Loucy (cell line): ENCODE results near the gene ZNF664.

Source experiments
- H2AFZ ChIP-seq: fragments of 200-600 bp; sonication (generic); 2 replicates; pipeline ENCODE4 v1.6.0; 2016; ENCODE audit warnings: antibody characterized with exemption, mild to moderate bottlenecking, low read length, moderate library complexity
- H3F3A ChIP-seq: fragments of 200-600 bp; 2 replicates; pipeline ENCODE4 v1.6.0; 2016; ENCODE audit warnings: antibody characterized with exemption, low read depth, mild to moderate bottlenecking
- H3K27me3 ChIP-seq: fragments of 200-600 bp; sonication (generic); 2 replicates; pipeline ENCODE4 v1.6.1; 2014; ENCODE audit warnings: low read length, mild to moderate bottlenecking; ENCODE audit not compliant: insufficient read depth, poor library complexity, severe bottlenecking
- H3K36me3 ChIP-seq: fragments of 200-600 bp; sonication (generic); 2 replicates; pipeline ENCODE4 v1.6.1; 2016; ENCODE audit warnings: low read length; ENCODE audit not compliant: insufficient read depth
- H3K4me1 ChIP-seq: fragments of 200-600 bp; sonication (generic); 2 replicates; pipeline ENCODE4 v1.5.1; 2014; ENCODE audit warnings: low read length, mild to moderate bottlenecking; ENCODE audit not compliant: insufficient read depth, poor library complexity, severe bottlenecking
- H3K4me2 ChIP-seq: fragments of 200-600 bp; sonication (generic); 2 replicates; pipeline ENCODE4 v1.6.0; 2014; ENCODE audit warnings: antibody characterized with exemption, low read length, low read depth, mild to moderate bottlenecking; ENCODE audit not compliant: poor library complexity, severe bottlenecking
- H3K4me3 ChIP-seq: fragments of 200-600 bp; sonication (generic); 2 replicates; pipeline ENCODE4 v1.5.1; 2014; ENCODE audit warnings: low read length, mild to moderate bottlenecking, mixed read lengths; ENCODE audit not compliant: poor library complexity, severe bottlenecking
- H3K79me2 ChIP-seq: fragments of 200-600 bp; sonication (generic); 2 replicates; pipeline ENCODE4 v1.6.1; 2014; ENCODE audit warnings: low read length; ENCODE audit not compliant: insufficient read depth
- H3K9ac ChIP-seq: fragments of 200-600 bp; sonication (generic); 2 replicates; pipeline ENCODE4 v1.6.0; 2014; ENCODE audit warnings: mild to moderate bottlenecking, low read depth, low read length, moderate library complexity; ENCODE audit not compliant: poor library complexity, severe bottlenecking
- H3K9me2 ChIP-seq: fragments of 200-600 bp; sonication (generic); replicated peaks from 2 replicates; pipeline ENCODE4 v1.6.1; 2016; ENCODE audit warnings: low read depth, low read length, mixed read lengths
- H3K9me3 ChIP-seq: fragments of 200-600 bp; sonication (generic); 2 replicates; pipeline ENCODE4 v1.6.1; 2014; ENCODE audit warnings: mild to moderate bottlenecking, antibody characterized with exemption, low read length, low read depth; ENCODE audit not compliant: insufficient read depth
- H4K20me1 ChIP-seq: fragments of 200-600 bp; sonication (generic); 2 replicates; pipeline ENCODE4 v1.6.0; 2014; ENCODE audit warnings: antibody characterized with exemption, low read length, mild to moderate bottlenecking; ENCODE audit not compliant: insufficient read depth, poor library complexity, severe bottlenecking
- EZH2phosphoT487 ChIP-seq: fragments of 200-600 bp; IDR thresholded peaks from 2 replicates; pipeline ENCODE4 v1.6.1; 2018; ENCODE audit warnings: antibody characterized with exemption, mild to moderate bottlenecking, moderate library complexity, borderline replicate concordance
- TF ChIP-seq, protein P1 (sequence below): fragments of 200-600 bp; sonication (generic); conservative IDR thresholded peaks from 2 replicates; pipeline ENCODE4 v1.5.1; 2014; ENCODE audit warnings: mild to moderate bottlenecking, antibody characterized with exemption, low read length

Gene ZNF664

GRCh38 chr12:123950476-123951349, 22.3 kb upstream of the ZNF664 start:
- no peak for TF ChIP-seq EZH2phosphoT487
- TF ChIP-seq, protein P1, sequence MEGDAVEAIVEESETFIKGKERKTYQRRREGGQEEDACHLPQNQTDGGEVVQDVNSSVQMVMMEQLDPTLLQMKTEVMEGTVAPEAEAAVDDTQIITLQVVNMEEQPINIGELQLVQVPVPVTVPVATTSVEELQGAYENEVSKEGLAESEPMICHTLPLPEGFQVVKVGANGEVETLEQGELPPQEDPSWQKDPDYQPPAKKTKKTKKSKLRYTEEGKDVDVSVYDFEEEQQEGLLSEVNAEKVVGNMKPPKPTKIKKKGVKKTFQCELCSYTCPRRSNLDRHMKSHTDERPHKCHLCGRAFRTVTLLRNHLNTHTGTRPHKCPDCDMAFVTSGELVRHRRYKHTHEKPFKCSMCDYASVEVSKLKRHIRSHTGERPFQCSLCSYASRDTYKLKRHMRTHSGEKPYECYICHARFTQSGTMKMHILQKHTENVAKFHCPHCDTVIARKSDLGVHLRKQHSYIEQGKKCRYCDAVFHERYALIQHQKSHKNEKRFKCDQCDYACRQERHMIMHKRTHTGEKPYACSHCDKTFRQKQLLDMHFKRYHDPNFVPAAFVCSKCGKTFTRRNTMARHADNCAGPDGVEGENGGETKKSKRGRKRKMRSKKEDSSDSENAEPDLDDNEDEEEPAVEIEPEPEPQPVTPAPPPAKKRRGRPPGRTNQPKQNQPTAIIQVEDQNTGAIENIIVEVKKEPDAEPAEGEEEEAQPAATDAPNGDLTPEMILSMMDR = no peak
- Histone ChIP-seq H3K27me3 (no peaks in the 10 kb centered on the region), H3K36me3 (no peaks in the 10 kb centered on the region), H4K20me1 (no peaks in the 10 kb centered on the region), H3K4me1 (no peaks in the 10 kb centered on the region), H3K9me3 (no peaks in the 10 kb centered on the region), H3K4me3 (no peak overlapping the region), H3F3A (no peaks in the 10 kb centered on the region), H3K9me2 (no peaks in the 10 kb centered on the region), H3K79me2 (no peaks in the 10 kb centered on the region), H3K9ac (no peak overlapping the region), H2AFZ (no peak overlapping the region), H3K4me2 (no peak overlapping the region)

DNA sequence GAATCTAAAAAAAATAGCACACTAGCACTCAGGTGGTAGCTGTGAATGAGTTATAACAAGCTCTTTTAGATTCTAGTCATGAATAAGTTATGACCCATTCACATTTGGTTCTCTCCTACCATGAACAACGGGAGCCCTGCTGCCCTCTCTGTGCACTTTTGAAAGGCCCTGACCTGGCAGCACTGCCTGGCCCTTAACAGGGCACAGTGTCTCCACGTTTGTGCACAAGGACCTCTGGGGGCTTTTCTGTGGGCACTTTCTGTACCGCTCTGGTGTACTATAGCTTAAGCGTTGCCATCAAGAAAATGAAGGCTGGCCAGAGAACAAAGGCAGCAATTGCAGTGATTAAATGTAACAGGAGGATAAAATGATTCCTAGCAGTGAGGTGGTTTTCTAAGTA, 21.5 kb upstream of the ZNF664 start:
- Histone ChIP-seq H3K4me1 (no peaks in the 10 kb centered on the region), H3K9me3 (no peaks in the 10 kb centered on the region), H3K27me3 (no peaks in the 10 kb centered on the region), H3F3A (no peaks in the 10 kb centered on the region), H4K20me1 (no peaks in the 10 kb centered on the region), H3K4me2 (no peak overlapping the region), H3K36me3 (no peaks in the 10 kb centered on the region), H3K4me3 (no peak overlapping the region), H3K79me2 (no peaks in the 10 kb centered on the region), H3K9ac (no peak overlapping the region), H2AFZ (no peak overlapping the region), H3K9me2 (no peaks in the 10 kb centered on the region)
- no peak for TF ChIP-seq EZH2phosphoT487
- TF ChIP-seq, protein P1 = no peak

DNA sequence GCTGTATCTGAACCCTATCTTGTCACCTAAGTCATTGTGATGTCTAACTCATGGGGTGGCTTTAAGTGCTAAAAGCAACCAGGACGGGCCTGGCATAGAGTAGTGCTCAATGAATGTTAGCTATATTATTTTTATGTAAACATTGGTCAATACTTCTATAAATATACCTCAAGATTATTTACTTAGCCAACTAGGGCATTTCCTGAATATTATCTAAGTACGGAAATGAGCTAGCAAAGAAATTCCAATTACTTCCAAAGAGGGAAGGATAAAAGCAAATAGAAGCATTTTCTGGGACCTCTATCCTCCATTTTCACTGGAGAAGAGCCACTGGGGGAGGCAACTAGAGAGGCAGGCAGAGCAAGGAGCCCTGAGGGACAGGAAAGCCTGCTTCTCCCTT, 21.0 kb upstream of the ZNF664 start:
- H3K9me2 ChIP-seq = no peaks in the 10 kb centered on the region
- H3K4me1 ChIP-seq = no peaks in the 10 kb centered on the region
- no peak overlapping the region for H3K4me3 ChIP-seq
- no peak overlapping the region for H3K4me2 ChIP-seq
- H3K27me3 ChIP-seq = no peaks in the 10 kb centered on the region
- no peaks in the 10 kb centered on the region for H3K79me2 ChIP-seq
- no peaks in the 10 kb centered on the region for H3K9me3 ChIP-seq
- H3K36me3 ChIP-seq = no peaks in the 10 kb centered on the region
- no peak overlapping the region for H3K9ac ChIP-seq
- H2AFZ ChIP-seq = no peak overlapping the region
- no peaks in the 10 kb centered on the region for H4K20me1 ChIP-seq
- no peak for TF ChIP-seq EZH2phosphoT487
- TF ChIP-seq, protein P1 = no peak
- H3F3A ChIP-seq = no peaks in the 10 kb centered on the region
